KMS-11 (cell line): ENCODE measurements around the gene ACAD10.

Experiments used
- H2AFZ ChIP-seq: fragments of 200-600 bp; sonication (generic); 2 replicates; pipeline ENCODE4 v1.6.1; 2016; ENCODE audit warnings: antibody characterized with exemption, mixed run types, low read depth
- H3K27ac ChIP-seq: fragments of 200-600 bp; sonication (generic); 2 replicates; pipeline ENCODE4 v1.6.1; 2016; ENCODE audit warnings: mild to moderate bottlenecking, mixed run types
- H3K27me3 ChIP-seq: fragments of 200-600 bp; sonication (generic); 2 replicates; pipeline ENCODE4 v1.6.1; 2017; ENCODE audit warnings: mild to moderate bottlenecking, low read depth, mixed run types, moderate library complexity; ENCODE audit not compliant: insufficient read depth
- H3K36me3 ChIP-seq: fragments of 200-600 bp; sonication (generic); 2 replicates; pipeline ENCODE4 v1.6.1; 2017; ENCODE audit warnings: mild to moderate bottlenecking, mixed run types; ENCODE audit not compliant: insufficient read depth
- H3K4me1 ChIP-seq: fragments of 200-600 bp; sonication (generic); 2 replicates; pipeline ENCODE4 v1.6.1; 2016; ENCODE audit warnings: mild to moderate bottlenecking, low read depth, mixed run types; ENCODE audit not compliant: poor library complexity, severe bottlenecking
- H3K4me2 ChIP-seq: fragments of 200-600 bp; sonication (generic); 2 replicates; pipeline ENCODE4 v1.7.0; 2016; ENCODE audit warnings: mild to moderate bottlenecking, mixed run types
- H3K4me3 ChIP-seq: fragments of 200-600 bp; sonication (generic); IDR thresholded peaks from 2 replicates; pipeline ENCODE4 v1.6.1; 2017; ENCODE audit warnings: low read depth, low read length, mixed read lengths; ENCODE audit not compliant: insufficient read depth
- H3K79me2 ChIP-seq: fragments of 200-600 bp; sonication (generic); 2 replicates; pipeline ENCODE4 v1.6.1; 2016; ENCODE audit warnings: low read depth, mixed run types; ENCODE audit not compliant: insufficient read depth
- H3K9ac ChIP-seq: fragments of 200-600 bp; sonication (generic); 2 replicates; pipeline ENCODE4 v1.6.1; 2016; ENCODE audit warnings: mild to moderate bottlenecking, mixed run types
- H4K20me1 ChIP-seq: fragments of 200-600 bp; sonication (generic); 2 replicates; pipeline ENCODE4 v1.6.1; 2016; ENCODE audit warnings: mild to moderate bottlenecking, mixed run types; ENCODE audit not compliant: insufficient read depth
- CTCF ChIP-seq: fragments of 200-600 bp; sonication (generic); conservative IDR thresholded peaks from 2 replicates; pipeline ENCODE4 v1.6.1; 2017; ENCODE audit warnings: low read depth, mild to moderate bottlenecking, antibody characterized with exemption, low read length, moderate library complexity, mixed read lengths

Gene ACAD10

GRCh38 chr12:111748867-111749266 is 63.0 kb downstream of the ACAD10 start:
- no peaks in the 10 kb centered on the region for H3K36me3 ChIP-seq
- H3K27ac ChIP-seq, result no peak overlapping the region
- no peaks in the 10 kb centered on the region for H3K27me3 ChIP-seq
- TF ChIP-seq CTCF, result no peak
- no peaks in the 10 kb centered on the region for H3K79me2 ChIP-seq
- no peak overlapping the region for H3K4me2 ChIP-seq
- H3K9ac ChIP-seq, result no peak overlapping the region
- H2AFZ ChIP-seq, result no peak overlapping the region
- no peaks in the 10 kb centered on the region for H4K20me1 ChIP-seq
- H3K4me3 ChIP-seq, result no peak overlapping the region
- no peaks in the 10 kb centered on the region for H3K4me1 ChIP-seq

- Histone ChIP-seq H3K4me1 (no peaks in the 10 kb centered on the region), H3K4me3 (no peak overlapping the region), H3K27me3 (no peaks in the 10 kb centered on the region), H4K20me1 (no peaks in the 10 kb centered on the region), H3K36me3 (no peaks in the 10 kb centered on the region), H3K79me2 (no peaks in the 10 kb centered on the region), H3K27ac (no peak overlapping the region), H2AFZ (no peak overlapping the region), H3K9ac (no peak overlapping the region), H3K4me2 (no peak overlapping the region)
- no peak for TF ChIP-seq CTCF
Measured at GRCh38 chr12:111749391-111749790, 63.5 kb downstream of the ACAD10 start.

GRCh38 chr12:111753144-111753881 is 67.5 kb downstream of the ACAD10 start:
- H3K4me3 ChIP-seq, result no peak overlapping the region
- TF ChIP-seq CTCF, result no peak
- no peaks in the 10 kb centered on the region for H3K79me2 ChIP-seq

GRCh38 chr12:111754671-111755070 is 68.8 kb downstream of the ACAD10 start:
- Histone ChIP-seq H3K4me3 (no peak overlapping the region), H4K20me1 (no peaks in the 10 kb centered on the region), H2AFZ (no peak overlapping the region), H3K4me1 (peaks cover 9% of the 10 kb centered on the region), H3K79me2 (no peaks in the 10 kb centered on the region), H3K36me3 (no peaks in the 10 kb centered on the region), H3K27ac (no peak overlapping the region), H3K9ac (no peak overlapping the region), H3K4me2 (no peak overlapping the region), H3K27me3 (no peaks in the 10 kb centered on the region)
- no peak for TF ChIP-seq CTCF

More at GRCh38 chr12:111753144-111753881, 67.5 kb downstream of the ACAD10 start:
- Histone ChIP-seq H3K4me2 (no peak overlapping the region), H3K27me3 (no peaks in the 10 kb centered on the region), H3K36me3 (no peaks in the 10 kb centered on the region), H2AFZ (no peak overlapping the region), H4K20me1 (no peaks in the 10 kb centered on the region), H3K9ac (no peak overlapping the region), H3K4me1 (peaks cover 9% of the 10 kb centered on the region), H3K27ac (no peak overlapping the region)
